ENCODE results near the gene BARHL1. TPM values are rescaled to one million over a fixed set of nuclear protein-coding genes. Genes with fewer than 3 reads are reported as not detected.

BARHL1 gene
- total and polyA plus RNA-seq, 2 donors (not counting 3 experiments of a cell fraction or from before 2014, with no cell fraction given) = not detected

DNA sequence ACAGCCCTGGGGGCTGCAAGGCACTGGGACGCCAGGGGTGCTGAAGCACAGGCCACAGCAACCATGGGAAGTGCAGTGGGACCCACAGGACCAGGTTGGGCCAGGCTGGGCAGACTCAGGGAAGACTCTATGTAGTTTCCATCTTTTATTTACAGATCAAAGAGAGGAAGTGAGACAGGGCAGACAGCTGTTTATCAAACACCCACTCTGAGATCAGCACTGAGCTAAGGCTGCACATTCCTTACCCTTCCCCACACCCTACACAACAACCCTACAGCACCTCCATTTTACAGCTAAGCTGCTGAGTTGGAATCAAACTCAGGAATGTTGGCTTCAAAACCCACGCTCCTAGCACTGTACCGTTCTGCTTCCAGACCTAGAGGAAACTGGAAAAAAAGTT, 19.8 kb downstream of the BARHL1 start:
- Histone ChIP-seq H3K27ac (ENCODE audit: insufficient read depth, low read depth, low read length) (no peak overlapping the region), H3K4me2 (ENCODE audit: insufficient read depth, low read length) (no peak overlapping the region), H3K36me3 (ENCODE audit: control insufficient read depth in 2 of 2, extremely low read depth in 1 of 2, insufficient read depth in 2 of 2, low read length in 2 of 2) (peaks cover 0 to 2% of the 10 kb centered on the region in 2 experiments), H2AFZ (ENCODE audit: low read depth, low read length) (no peak overlapping the region), H4K20me1 (replicated peaks; ENCODE audit: control insufficient read depth, extremely low read depth, insufficient read depth, low read length) (no peaks in the 10 kb centered on the region), H3K4me3 (replicated peaks in 1 of 3; ENCODE audit: insufficient read depth in 1 of 3, low read depth in 1 of 3, low read length in 3 of 3) (no peak overlapping the region), H3K27me3 (ENCODE audit: control insufficient read depth in 2 of 2, insufficient read depth in 2 of 2, low read length in 2 of 2) (no peaks in the 10 kb centered on the region), H3K79me2 (ENCODE audit: control insufficient read depth, insufficient read depth, low read length) (no peaks in the 10 kb centered on the region), H3K9me1 (replicated peaks; ENCODE audit: control insufficient read depth, extremely low read depth, insufficient read depth, low read length) (no peaks in the 10 kb centered on the region), H3K9ac (replicated peaks; ENCODE audit: extremely low read depth, insufficient read depth, low read length) (no peak overlapping the region), H3K4me1 (ENCODE audit: control insufficient read depth, extremely low read depth, insufficient read depth, low read length) (no peaks in the 10 kb centered on the region), H3K9me3 (replicated peaks; ENCODE audit: control insufficient read depth, insufficient read depth, low read length) (no peaks in the 10 kb centered on the region)
- dilution Hi-C loops (cut with MboI; ENCODE audit: extremely low pct_ligation_motif_present, low sequenced_read_pairs) = no loop called here
- no peak for TF ChIP-seq FOS (IDR thresholded peaks at IDR 0.05; ENCODE audit: borderline replicate concordance, insufficient read depth, low read length)
- TF ChIP-seq CTCF (IDR thresholded peaks at IDR 0.05; ENCODE audit: extremely low read depth in 1 of 2, insufficient read depth in 1 of 2, low read depth in 1 of 2, low read length in 2 of 2) = no peak
- no peak for TF ChIP-seq POLR2A (IDR thresholded peaks at IDR 0.05; ENCODE audit: low read depth, low read length)
- no peak for TF ChIP-seq POLR2AphosphoS5 (IDR thresholded peaks at IDR 0.05; ENCODE audit: insufficient read depth, low read depth, low read length)
- no peak for TF ChIP-seq JUN (IDR thresholded peaks at IDR 0.05; ENCODE audit: borderline replicate concordance, insufficient read depth, insufficient read length, low read depth)
- TF ChIP-seq GATA2 (IDR thresholded peaks at IDR 0.05; ENCODE audit: insufficient read depth, insufficient read length, low read depth, low read length) = no peak
- no peak for TF ChIP-seq EZH2 (IDR thresholded peaks at IDR 0.05; ENCODE audit: borderline replicate concordance, low read depth, low read length, severe bottlenecking)
- TF ChIP-seq MYC (IDR thresholded peaks at IDR 0.05; ENCODE audit: low read depth, low read length) = no peak
- TF ChIP-seq MAX (IDR thresholded peaks at IDR 0.05; ENCODE audit: insufficient read depth, insufficient read length) = no peak
- DNase-seq (ENCODE audit: low read depth, low spot score) (no peak), FAIRE-seq (no peak)
- no TSS peak for BruUV-seq (replicated peaks)
- intact Hi-C loops (cut with micrococcal nuclease) = no loop called here
- ChIA-PET POLR2A (no interaction called here), CTCF (no interaction called here)

Measured in endothelial cell of umbilical vein (primary cell).